ENCODE measurements around the gene PLEKHA1. TPM values are rescaled to one million over a fixed set of nuclear protein-coding genes. Genes with fewer than 3 reads are reported as not detected.

The PLEKHA1 gene
- total RNA-seq, 4 donors from 2014 or later, result 51.4 to 101 (median 62.1) TPM

- no peak for DNase-seq (ENCODE audit: extremely low spot score)
- H3K27me3 ChIP-seq, result no peaks in the 10 kb centered on the region
- TF ChIP-seq EP300 (IDR thresholded peaks at IDR 0.05) (no peak), POLR2A (IDR thresholded peaks at IDR 0.05; ENCODE audit: low read depth) (no peak), POLR2AphosphoS5 (IDR thresholded peaks at IDR 0.05) (no peak), CTCF (IDR thresholded peaks at IDR 0.05) (no peak)
- no peaks in the 10 kb centered on the region for H3K9me3 ChIP-seq
- H3K4me3 ChIP-seq, result no peak overlapping the region
- H3K36me3 ChIP-seq, result no peaks in the 10 kb centered on the region
- peaks cover 0 to 10% (median 5%) of the 10 kb centered on the region in 4 donors for H3K4me1 ChIP-seq
- intact Hi-C loops (cut with DNase I), result no loop called here
- no peak overlapping the region for H3K27ac ChIP-seq (replicated peaks in 1 of 4)
- WGBS, result 88% methylated on average over 4 of the region's 4 CpGs
Observed at GRCh38 chr10:122348512-122348911, 26.0 kb upstream of the PLEKHA1 start.

GRCh38 chr10:122348935-122349361, 25.6 kb upstream of the PLEKHA1 start:
- TF ChIP-seq POLR2AphosphoS5 (IDR thresholded peaks at IDR 0.05) (no peak), EP300 (IDR thresholded peaks at IDR 0.05) (no peak), POLR2A (IDR thresholded peaks at IDR 0.05; ENCODE audit: low read depth) (no peak), CTCF (IDR thresholded peaks at IDR 0.05) (no peak)
- Histone ChIP-seq H3K36me3 (no peaks in the 10 kb centered on the region), H3K27me3 (no peaks in the 10 kb centered on the region), H3K27ac (replicated peaks in 1 of 4) (no peak overlapping the region), H3K4me1 (peaks cover 0 to 10% (median 5%) of the 10 kb centered on the region in 4 donors), H3K9me3 (no peaks in the 10 kb centered on the region), H3K4me3 (no peak overlapping the region)
- no peak for DNase-seq (ENCODE audit: extremely low spot score)
- intact Hi-C loops (cut with DNase I), result no loop called here
- WGBS, result 89% methylated on average over 7 of the region's 7 CpGs

- Histone ChIP-seq H3K36me3 (no peaks in the 10 kb centered on the region), H3K9me3 (no peaks in the 10 kb centered on the region), H3K27ac (replicated peaks in 1 of 4) (no peak overlapping the region), H3K4me3 (no peak overlapping the region), H3K4me1 (peaks cover 0 to 3% (median 2%) of the 10 kb centered on the region in 4 donors), H3K27me3 (no peaks in the 10 kb centered on the region)
- DNase-seq (ENCODE audit: extremely low spot score), result no peak
- intact Hi-C loops (cut with DNase I), result no loop called here
- no peak for TF ChIP-seq EP300 (IDR thresholded peaks at IDR 0.05)
- TF ChIP-seq CTCF (IDR thresholded peaks at IDR 0.05), result no peak
- TF ChIP-seq POLR2AphosphoS5 (IDR thresholded peaks at IDR 0.05), result no peak
- TF ChIP-seq POLR2A (IDR thresholded peaks at IDR 0.05; ENCODE audit: low read depth), result no peak
- 83% methylated on average over 2 of the region's 3 CpGs for WGBS
Observed at GRCh38 chr10:122349758-122350369, 24.6 kb upstream of the PLEKHA1 start.

- no peak overlapping the region for H3K4me3 ChIP-seq
- intact Hi-C loops (cut with DNase I), result no loop called here
- no peak overlapping the region for H3K27ac ChIP-seq (replicated peaks in 1 of 4)
- no peak for TF ChIP-seq POLR2AphosphoS5 (IDR thresholded peaks at IDR 0.05)
- TF ChIP-seq EP300 (IDR thresholded peaks at IDR 0.05), result no peak
- no peak for TF ChIP-seq POLR2A (IDR thresholded peaks at IDR 0.05; ENCODE audit: low read depth)
- no peak for TF ChIP-seq CTCF (IDR thresholded peaks at IDR 0.05)
- 86% methylated on average over 12 of the region's 12 CpGs for WGBS
- no peak for DNase-seq (ENCODE audit: extremely low spot score)
- no peaks in the 10 kb centered on the region for H3K4me1 ChIP-seq
- no peaks in the 10 kb centered on the region for H3K27me3 ChIP-seq
- no peaks in the 10 kb centered on the region for H3K9me3 ChIP-seq
- H3K36me3 ChIP-seq, result no peaks in the 10 kb centered on the region
Observed at GRCh38 chr10:122350893-122351292, 23.6 kb upstream of the PLEKHA1 start.
